Mammary epithelial cell (primary cell): ENCODE measurements around the gene SETX.

Source experiments
- CTCF ChIP-seq, 2 donors: IDR thresholded peaks in 1 of 2; conservative IDR thresholded peaks in 1 of 2; 2 replicates each; pipeline ENCODE4 v1.5.1; 2011 to 2012; ENCODE audit warnings: inconsistent platforms in 2 of 2, low read length in 2 of 2, mild to moderate bottlenecking in 2 of 2, control low read depth in 1 of 2, low read depth in 1 of 2; ENCODE audit not compliant: insufficient read depth in 1 of 2; ENCODE audit errors: extremely low read depth in 1 of 2
- EZH2 ChIP-seq: IDR thresholded peaks from 2 replicates; pipeline ENCODE4 v1.6.1; 2012; ENCODE audit warnings: low read length, inconsistent platforms, borderline replicate concordance

DNA sequence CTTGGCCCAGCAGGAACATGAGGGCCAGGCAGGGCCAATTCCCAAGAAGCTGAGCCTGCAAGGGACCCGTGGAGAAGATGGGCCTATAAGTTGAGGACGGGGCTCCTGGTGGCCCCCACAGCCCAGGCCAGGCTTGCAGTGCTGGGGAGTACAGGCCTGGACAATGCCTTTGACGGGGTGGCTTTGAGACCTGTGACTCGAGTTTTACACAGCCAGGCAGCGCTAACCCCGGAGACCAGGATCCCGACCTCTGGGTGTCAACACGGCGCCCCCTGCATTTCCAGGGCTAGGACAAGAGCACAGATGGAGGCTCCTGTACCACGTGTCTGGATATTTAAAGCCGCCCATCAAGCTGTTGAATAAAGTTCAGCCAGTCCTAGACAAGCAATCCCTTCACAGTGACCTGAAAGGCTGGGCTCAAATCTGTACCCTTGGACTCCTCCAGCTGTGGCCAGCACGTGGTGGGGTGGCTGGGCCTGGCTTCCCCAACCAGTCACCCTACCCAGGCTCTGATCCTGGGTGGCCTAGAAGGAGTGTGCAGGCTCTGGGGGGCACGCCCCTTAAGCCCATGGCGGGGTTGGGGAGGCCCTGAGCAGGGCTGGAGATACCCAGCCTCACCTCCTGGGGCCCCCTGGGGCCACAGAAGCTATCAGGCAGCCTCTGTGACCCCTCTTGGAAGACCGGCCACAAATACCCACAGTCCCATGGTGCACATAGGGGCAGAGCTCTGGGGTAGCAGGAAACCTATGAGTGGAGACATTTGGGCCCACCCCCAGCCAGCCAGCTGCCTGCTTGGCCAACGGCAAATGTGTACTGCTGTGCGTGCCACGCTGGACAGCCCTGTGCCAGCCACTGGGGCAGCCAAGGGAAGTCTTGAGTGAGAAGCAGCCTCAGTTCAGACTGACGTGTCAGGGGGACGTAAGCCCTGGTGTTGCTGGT is 104.2 kb downstream of the SETX start:
- TF ChIP-seq CTCF (conservative IDR thresholded peaks at IDR 0.05 in 1 of 2, IDR thresholded peaks at IDR 0.05 in 1 of 2; ENCODE audit: extremely low read depth in 1 of 2, insufficient read depth in 1 of 2, low read depth in 1 of 2, low read length in 2 of 2) (no peak), EZH2 (no peak)
